ENCODE data around the gene ADD1.

ADD1 gene

GRCh38 chr4:2828758-2829181 lies 14.9 kb upstream of the ADD1 start:
- no peak for TF ChIP-seq CTCF (conservative IDR thresholded peaks at IDR 0.05; ENCODE audit: control insufficient read depth, insufficient read depth, low read depth, low read length)
- H3K4me3 ChIP-seq (ENCODE audit: control insufficient read depth, low read depth, low read length) = no peak overlapping the region
- no peak for DNase-seq (ENCODE audit: low read depth)

GRCh38 chr4:2829321-2829932 lies 14.2 kb upstream of the ADD1 start:
- H3K4me3 ChIP-seq (ENCODE audit: control insufficient read depth, low read depth, low read length) = no peak overlapping the region
- DNase-seq (ENCODE audit: low read depth) = no peak
- no peak for TF ChIP-seq CTCF (conservative IDR thresholded peaks at IDR 0.05; ENCODE audit: control insufficient read depth, insufficient read depth, low read depth, low read length)

- no peak for DNase-seq (ENCODE audit: low read depth)
- no peak overlapping the region for H3K4me3 ChIP-seq (ENCODE audit: control insufficient read depth, low read depth, low read length)
- TF ChIP-seq CTCF (conservative IDR thresholded peaks at IDR 0.05; ENCODE audit: control insufficient read depth, insufficient read depth, low read depth, low read length) = no peak
These were observed 13.7 kb upstream of the ADD1 start for GRCh38 chr4:2829933-2830451.

- no peak overlapping the region for H3K4me3 ChIP-seq (ENCODE audit: control insufficient read depth, low read depth, low read length)
- DNase-seq (ENCODE audit: low read depth) = no peak
- TF ChIP-seq CTCF (conservative IDR thresholded peaks at IDR 0.05; ENCODE audit: control insufficient read depth, insufficient read depth, low read depth, low read length) = no peak
These were observed 12.7 kb upstream of the ADD1 start for GRCh38 chr4:2830632-2831610.

- no peak for DNase-seq (ENCODE audit: low read depth)
- H3K4me3 ChIP-seq (ENCODE audit: control insufficient read depth, low read depth, low read length) = no peak overlapping the region
- no peak for TF ChIP-seq CTCF (conservative IDR thresholded peaks at IDR 0.05; ENCODE audit: control insufficient read depth, insufficient read depth, low read depth, low read length)
These were observed 11.9 kb upstream of the ADD1 start for GRCh38 chr4:2831611-2832308.

GRCh38 chr4:2832309-2832980 lies 11.2 kb upstream of the ADD1 start:
- no peak overlapping the region for H3K4me3 ChIP-seq (ENCODE audit: control insufficient read depth, low read depth, low read length)
- DNase-seq (ENCODE audit: low read depth) = no peak
- TF ChIP-seq CTCF (conservative IDR thresholded peaks at IDR 0.05; ENCODE audit: control insufficient read depth, insufficient read depth, low read depth, low read length) = no peak

All from fibroblast of mammary gland (primary cell).